ENCODE results near the gene ELF1. TPM values are rescaled to one million over a fixed set of nuclear protein-coding genes. Genes with fewer than 3 reads are reported as not detected.

The ELF1 gene
- total and polyA plus RNA-seq, 2 donors (not counting 3 experiments of a cell fraction or from before 2014, with no cell fraction given), result 31.8 to 61.2 TPM

- TF ChIP-seq MYC (IDR thresholded peaks at IDR 0.05; ENCODE audit: low read depth, low read length) (no peak), CTCF (IDR thresholded peaks at IDR 0.05; ENCODE audit: extremely low read depth in 1 of 2, insufficient read depth in 1 of 2, low read depth in 1 of 2, low read length in 2 of 2) (no peak), JUN (IDR thresholded peaks at IDR 0.05; ENCODE audit: borderline replicate concordance, insufficient read depth, insufficient read length, low read depth) (no peak), EZH2 (IDR thresholded peaks at IDR 0.05; ENCODE audit: borderline replicate concordance, low read depth, low read length, severe bottlenecking) (no peak), POLR2AphosphoS5 (IDR thresholded peaks at IDR 0.05; ENCODE audit: insufficient read depth, low read depth, low read length) (no peak), FOS (IDR thresholded peaks at IDR 0.05; ENCODE audit: borderline replicate concordance, insufficient read depth, low read length) (no peak), MAX (IDR thresholded peaks at IDR 0.05; ENCODE audit: insufficient read depth, insufficient read length) (no peak), POLR2A (IDR thresholded peaks at IDR 0.05; ENCODE audit: low read depth, low read length) (no peak), GATA2 (IDR thresholded peaks at IDR 0.05; ENCODE audit: insufficient read depth, insufficient read length, low read depth, low read length) (no peak)
- Histone ChIP-seq H3K4me3 (replicated peaks in 1 of 3; ENCODE audit: insufficient read depth in 1 of 3, low read depth in 1 of 3, low read length in 3 of 3) (no peak overlapping the region), H3K27ac (ENCODE audit: insufficient read depth, low read depth, low read length) (no peak overlapping the region), H2AFZ (ENCODE audit: low read depth, low read length) (no peak overlapping the region), H3K27me3 (ENCODE audit: control insufficient read depth in 2 of 2, insufficient read depth in 2 of 2, low read length in 2 of 2) (no peaks in the 10 kb centered on the region), H3K36me3 (ENCODE audit: control insufficient read depth in 2 of 2, extremely low read depth in 1 of 2, insufficient read depth in 2 of 2, low read length in 2 of 2) (no peaks in the 10 kb centered on the region), H3K9me3 (replicated peaks; ENCODE audit: control insufficient read depth, insufficient read depth, low read length) (no peaks in the 10 kb centered on the region), H3K4me2 (ENCODE audit: insufficient read depth, low read length) (no peak overlapping the region), H3K4me1 (ENCODE audit: control insufficient read depth, extremely low read depth, insufficient read depth, low read length) (no peaks in the 10 kb centered on the region), H3K9ac (replicated peaks; ENCODE audit: extremely low read depth, insufficient read depth, low read length) (no peak overlapping the region), H4K20me1 (replicated peaks; ENCODE audit: control insufficient read depth, extremely low read depth, insufficient read depth, low read length) (no peaks in the 10 kb centered on the region), H3K9me1 (replicated peaks; ENCODE audit: control insufficient read depth, extremely low read depth, insufficient read depth, low read length) (no peaks in the 10 kb centered on the region), H3K79me2 (ENCODE audit: control insufficient read depth, insufficient read depth, low read length) (peaks cover 38% of the 10 kb centered on the region)
- FAIRE-seq, result peak; percentile 78
- CTCF ChIA-PET, result interaction anchor here (0.8 to 2.5 kb wide), 8 partner anchors 10 to 216 kb away, joined by 3 to 12 read pairs (median 4); no protein-coding TSS in a partner anchor
- POLR2A ChIA-PET, result interaction anchor here (0.6 kb wide), 1 partner anchor 356 kb away, joined by 10 read pairs; no protein-coding TSS in a partner anchor
- DNase-seq (ENCODE audit: low read depth, low spot score), result peak; percentile 28
- dilution Hi-C loops (cut with MboI; ENCODE audit: extremely low pct_ligation_motif_present, low sequenced_read_pairs), result no loop called here
- intact Hi-C loops (cut with micrococcal nuclease), result loop anchor here (1.0 kb wide), 1 partner anchor 8 kb away; no protein-coding TSS in a partner anchor
- BruUV-seq (replicated peaks), result no TSS peak
Measured at GRCh38 chr13:40992678-40993518, 26.2 kb downstream of the ELF1 start.
